CD8-positive, alpha-beta memory T cell (primary cell): ENCODE results near the gene SDK1. TPM values are rescaled to one million over a fixed set of nuclear protein-coding genes. Genes with fewer than 3 reads are reported as not detected.

Experiments
- CTCF ChIA-PET: fragments of 350-600 bp; sonication (Branson Sonifier 250); formaldehyde crosslinking; loops from one replicate; lab custom pipeline; 2021; ENCODE audit warnings: antibody characterized with exemption; lab: Charles Lee
- POLR2A ChIA-PET: fragments of 350-600 bp; sonication (Branson Sonifier 250); formaldehyde crosslinking; loops from one replicate; lab custom pipeline; 2021; ENCODE audit warnings: antibody characterized with exemption; lab: Charles Lee
- DNase-seq, 5 donors: peaks; one replicate each; pipeline versions ENCODE4 v3.0.0 to v3.0.0-alpha.2; 2020 to 2022; ENCODE audit warnings: mixed read lengths in 1 of 5
- H3K27ac ChIP-seq: one replicate; pipeline ENCODE4 v1.7.0; 2013; ENCODE audit warnings: low read depth, mild to moderate bottlenecking, low read length, moderate library complexity
- H3K27me3 ChIP-seq: 2 replicates; pipeline ENCODE4 v1.7.0; 2013; ENCODE audit warnings: low read length, mild to moderate bottlenecking; ENCODE audit not compliant: insufficient read depth, poor library complexity, severe bottlenecking
- H3K36me3 ChIP-seq: 2 replicates; pipeline ENCODE4 v1.7.0; 2013; ENCODE audit warnings: mild to moderate bottlenecking, low read length, moderate library complexity; ENCODE audit not compliant: insufficient read depth
- H3K4me1 ChIP-seq: 2 replicates; pipeline ENCODE4 v1.7.0; 2013; ENCODE audit warnings: mild to moderate bottlenecking, low read length, moderate library complexity; ENCODE audit not compliant: insufficient read depth
- H3K4me3 ChIP-seq: 2 replicates; pipeline ENCODE4 v1.7.0; 2013; ENCODE audit warnings: mild to moderate bottlenecking, low read length
- H3K9me3 ChIP-seq: 2 replicates; pipeline ENCODE4 v1.7.0; 2013; ENCODE audit warnings: mild to moderate bottlenecking, low read length
- H3K27ac Mint-ChIP-seq, 8 donors: one replicate each; pipeline ENCODE4 v1.8.0; 2020 to 2021; ENCODE audit warnings: mixed read lengths in 8 of 8, mild to moderate bottlenecking in 6 of 8, inconsistent platforms in 3 of 8, moderate library complexity in 3 of 8
- H3K27me3 Mint-ChIP-seq, 2 donors: one replicate each; pipeline ENCODE4 v1.8.0; 2020 to 2021; ENCODE audit warnings: mixed read lengths in 2 of 2, mild to moderate bottlenecking in 1 of 2, moderate library complexity in 1 of 2
- H3K36me3 Mint-ChIP-seq, 3 donors: one replicate each; pipeline ENCODE4 v1.8.0; 2020 to 2021; ENCODE audit warnings: mixed read lengths in 3 of 3, inconsistent platforms in 1 of 3, mild to moderate bottlenecking in 1 of 3
- H3K4me1 Mint-ChIP-seq, 3 donors: one replicate each; pipeline ENCODE4 v1.8.0; 2020 to 2021; ENCODE audit warnings: mixed read lengths in 3 of 3, inconsistent platforms in 1 of 3, mild to moderate bottlenecking in 1 of 3
- H3K4me3 Mint-ChIP-seq, 7 donors: one replicate each; pipeline ENCODE4 v1.8.0; 2020 to 2021; ENCODE audit warnings: mixed read lengths in 7 of 7, mild to moderate bottlenecking in 6 of 7, moderate library complexity in 4 of 7, inconsistent platforms in 2 of 7
- H3K9me3 Mint-ChIP-seq, 5 donors: one replicate each; pipeline ENCODE4 v1.8.0; 2020 to 2022; ENCODE audit warnings: mixed read lengths in 5 of 5, mild to moderate bottlenecking in 3 of 5, moderate library complexity in 2 of 5, inconsistent platforms in 1 of 5
- polyA plus RNA-seq: library from polyadenylated mRNA; unstranded; fragments of 300-500 nt; fragmentation: Illumina TruSeq; gene quantifications from one replicate; pipeline ENCODE4 v1.2.3, GENCODE V29; 2021
- total RNA-seq, 2 experiments: library from RNA; stranded (reverse); gene quantifications; one replicate each; pipeline ENCODE4 v1.2.3, GENCODE V29; 2021

The SDK1 gene
- total and polyA plus RNA-seq, 3 experiments from 2014 or later = 0.04 TPM; not detected in 1

- no peaks in the 10 kb centered on the region for H3K4me1 ChIP-seq
- H3K4me1 Mint-ChIP-seq = no peaks in the 10 kb centered on the region
- no peak overlapping the region for H3K27ac Mint-ChIP-seq
- H3K36me3 Mint-ChIP-seq = no peaks in the 10 kb centered on the region
- no peaks in the 10 kb centered on the region for H3K9me3 ChIP-seq
- no peaks in the 10 kb centered on the region for H3K36me3 ChIP-seq
- peaks cover 3 to 29% of the 10 kb centered on the region in 2 donors for H3K27me3 Mint-ChIP-seq
- POLR2A ChIA-PET = no interaction called here
- no peak overlapping the region for H3K4me3 Mint-ChIP-seq
- no peak overlapping the region for H3K4me3 ChIP-seq
- no peak for DNase-seq
- H3K27ac ChIP-seq = no peak overlapping the region
- no peaks in the 10 kb centered on the region for H3K27me3 ChIP-seq
- H3K9me3 Mint-ChIP-seq = peaks cover 0 to under 1% (median 0%) of the 10 kb centered on the region in 5 donors
- CTCF ChIA-PET = no interaction called here
Observed at GRCh38 chr7:3439333-3440030, 138.4 kb downstream of the SDK1 start.

DNA sequence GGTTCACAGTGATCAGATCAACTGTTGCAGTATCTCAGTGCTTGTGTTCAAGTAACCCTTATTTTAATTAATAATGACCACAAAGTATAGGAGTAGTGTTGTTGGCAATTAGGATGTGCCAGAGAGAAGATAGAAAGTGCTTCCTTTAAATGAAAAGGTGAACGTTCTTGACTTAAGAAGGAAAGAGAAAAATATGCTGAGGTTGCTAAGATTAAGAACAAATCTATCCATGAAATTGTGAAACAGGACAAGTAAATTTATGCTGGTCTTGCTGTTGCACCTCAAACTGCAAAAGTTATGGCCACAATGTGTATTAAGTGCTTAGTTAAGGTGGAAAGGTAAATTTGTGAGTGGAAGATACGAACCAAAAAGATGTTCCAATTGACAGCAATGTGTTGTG is 139.5 kb downstream of the SDK1 start:
- DNase-seq = no peak
- H3K27me3 Mint-ChIP-seq = peaks cover 2 to 32% of the 10 kb centered on the region in 2 donors
- ChIA-PET CTCF (no interaction called here), POLR2A (no interaction called here)
- H3K36me3 ChIP-seq = no peaks in the 10 kb centered on the region
- H3K4me1 Mint-ChIP-seq = no peaks in the 10 kb centered on the region
- H3K27ac Mint-ChIP-seq = no peak overlapping the region
- no peaks in the 10 kb centered on the region for H3K9me3 ChIP-seq
- peaks cover under 1 to 5% (median 2%) of the 10 kb centered on the region in 5 donors for H3K9me3 Mint-ChIP-seq
- no peak overlapping the region for H3K27ac ChIP-seq
- H3K4me1 ChIP-seq = no peaks in the 10 kb centered on the region
- H3K4me3 Mint-ChIP-seq = no peak overlapping the region
- peaks cover 0 to 1% (median under 1%) of the 10 kb centered on the region in 3 donors for H3K36me3 Mint-ChIP-seq
- H3K4me3 ChIP-seq = no peak overlapping the region
- no peaks in the 10 kb centered on the region for H3K27me3 ChIP-seq

DNA sequence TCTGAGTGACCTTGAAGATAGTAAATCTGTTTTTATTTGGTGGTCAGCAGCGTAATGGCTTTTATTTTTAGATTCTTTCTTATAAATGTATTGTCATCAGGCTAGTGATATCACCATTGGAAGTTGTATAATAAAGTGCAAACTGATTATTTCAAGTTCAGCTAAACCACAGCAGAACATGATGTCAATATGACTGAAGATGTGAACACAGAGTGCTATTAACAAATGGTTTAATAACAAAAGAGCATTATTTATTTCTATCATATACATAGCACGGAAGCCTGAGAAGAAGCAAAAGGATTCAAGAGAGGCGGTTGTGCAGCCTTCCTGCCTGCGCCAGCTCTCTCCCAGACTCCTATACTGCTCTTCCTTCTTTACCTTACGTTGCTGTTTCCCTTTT is 142.7 kb downstream of the SDK1 start:
- H3K27ac Mint-ChIP-seq = no peak overlapping the region
- peaks cover 0 to 8% (median 2%) of the 10 kb centered on the region in 3 donors for H3K36me3 Mint-ChIP-seq
- H3K4me3 Mint-ChIP-seq = no peak overlapping the region
- Histone ChIP-seq H3K27me3 (no peaks in the 10 kb centered on the region), H3K27ac (no peak overlapping the region), H3K9me3 (peaks cover 4% of the 10 kb centered on the region), H3K4me1 (no peaks in the 10 kb centered on the region), H3K4me3 (no peak overlapping the region), H3K36me3 (no peaks in the 10 kb centered on the region)
- H3K4me1 Mint-ChIP-seq = no peaks in the 10 kb centered on the region
- ChIA-PET CTCF (interaction anchor here (0.7 kb wide), 1 partner anchor 9 kb away, joined by 3 read pairs; no protein-coding TSS in a partner anchor), POLR2A (no interaction called here)
- no peak for DNase-seq
- peaks cover 10 to 17% (median 14%) of the 10 kb centered on the region in 5 donors for H3K9me3 Mint-ChIP-seq
- peaks cover 2 to 28% of the 10 kb centered on the region in 2 donors for H3K27me3 Mint-ChIP-seq

DNA sequence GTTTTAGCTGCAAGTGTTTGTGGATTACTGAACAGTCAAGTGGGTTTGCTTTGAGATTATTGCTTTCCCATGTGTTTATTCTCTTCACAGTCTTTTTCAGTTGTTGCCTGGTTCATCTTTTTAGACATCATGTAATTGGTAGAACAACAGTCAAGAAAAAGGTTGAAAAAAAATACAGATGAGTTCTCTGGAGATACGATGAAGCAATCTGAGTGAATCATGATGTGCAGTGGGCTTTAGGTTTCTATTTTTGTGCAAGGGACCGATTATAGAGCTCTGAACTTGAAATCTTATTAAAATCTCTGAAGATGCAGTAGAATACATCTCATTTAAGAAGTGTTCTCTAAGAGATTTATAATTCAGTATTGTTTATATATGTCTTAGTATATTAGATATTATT is 145.7 kb downstream of the SDK1 start:
- POLR2A ChIA-PET = no interaction called here
- Histone ChIP-seq H3K4me1 (no peaks in the 10 kb centered on the region), H3K9me3 (peaks cover 4% of the 10 kb centered on the region), H3K4me3 (no peak overlapping the region), H3K36me3 (no peaks in the 10 kb centered on the region), H3K27me3 (no peaks in the 10 kb centered on the region), H3K27ac (no peak overlapping the region)
- H3K36me3 Mint-ChIP-seq = peaks cover 0 to 8% (median 2%) of the 10 kb centered on the region in 3 donors
- H3K27ac Mint-ChIP-seq = no peak overlapping the region
- H3K4me3 Mint-ChIP-seq = no peak overlapping the region
- no peaks in the 10 kb centered on the region for H3K4me1 Mint-ChIP-seq
- CTCF ChIA-PET = no interaction called here
- H3K9me3 Mint-ChIP-seq = peaks cover 10 to 17% (median 14%) of the 10 kb centered on the region in 5 donors
- DNase-seq = no peak
- peaks cover 3 to 14% of the 10 kb centered on the region in 2 donors for H3K27me3 Mint-ChIP-seq

DNA sequence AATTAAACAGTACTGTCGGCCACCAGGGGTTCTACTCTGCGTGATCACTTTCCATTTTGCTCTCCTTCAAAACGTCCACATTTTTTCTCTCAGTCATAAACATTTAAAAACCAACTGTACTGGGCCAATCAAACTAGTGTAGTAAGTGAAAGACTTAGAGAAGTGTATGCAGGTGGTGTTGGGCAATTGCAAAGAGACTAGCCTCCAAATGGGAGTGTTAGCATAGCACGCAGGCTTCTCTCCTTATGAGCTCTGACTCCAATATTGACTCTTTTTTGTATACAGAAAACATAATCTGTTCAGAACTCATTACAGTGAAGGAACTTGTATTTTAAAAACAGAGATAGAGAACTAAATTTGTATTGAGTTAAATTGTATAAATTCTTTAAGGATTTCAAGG is 150.6 kb downstream of the SDK1 start:
- Mint-ChIP-seq H3K4me3 (no peak overlapping the region), H3K36me3 (no peaks in the 10 kb centered on the region), H3K4me1 (no peaks in the 10 kb centered on the region), H3K27ac (no peak overlapping the region), H3K9me3 (peaks cover 1 to 7% (median 5%) of the 10 kb centered on the region in 5 donors), H3K27me3 (peaks cover 8 to 16% of the 10 kb centered on the region in 2 donors)
- H3K27me3 ChIP-seq = no peaks in the 10 kb centered on the region
- H3K27ac ChIP-seq = no peak overlapping the region
- H3K36me3 ChIP-seq = no peaks in the 10 kb centered on the region
- POLR2A ChIA-PET = no interaction called here
- CTCF ChIA-PET = no interaction called here
- no peak overlapping the region for H3K4me3 ChIP-seq
- H3K9me3 ChIP-seq = no peaks in the 10 kb centered on the region
- no peak for DNase-seq
- H3K4me1 ChIP-seq = no peaks in the 10 kb centered on the region

DNA sequence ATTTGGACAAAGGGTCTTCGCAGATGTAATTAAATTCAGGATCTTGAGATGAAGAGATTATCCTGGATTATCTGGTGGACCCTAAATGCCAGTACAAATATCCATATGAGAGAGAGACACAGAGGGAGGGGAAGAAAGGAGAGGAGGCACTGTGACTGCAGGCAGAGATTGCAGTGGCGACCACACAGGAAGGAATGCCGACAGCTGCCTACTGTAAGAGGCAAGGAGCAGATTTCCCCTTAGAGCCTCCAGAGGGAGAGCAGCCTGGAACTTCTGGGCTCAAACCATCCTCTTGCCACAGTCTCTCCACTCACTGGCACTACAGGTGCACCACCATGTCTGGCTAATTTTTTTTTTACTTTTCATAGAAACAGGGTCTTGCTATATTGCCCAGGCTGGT is 152.3 kb downstream of the SDK1 start:
- Mint-ChIP-seq H3K4me3 (no peak overlapping the region), H3K4me1 (no peaks in the 10 kb centered on the region), H3K9me3 (peaks cover 0 to 6% (median 0%) of the 10 kb centered on the region in 5 donors), H3K27ac (peak overlapping the region in 1 of 8 donors; percentile 55), H3K27me3 (peaks cover 8 to 14% of the 10 kb centered on the region in 2 donors), H3K36me3 (no peaks in the 10 kb centered on the region)
- Histone ChIP-seq H3K4me3 (no peak overlapping the region), H3K36me3 (no peaks in the 10 kb centered on the region), H3K27ac (no peak overlapping the region), H3K27me3 (no peaks in the 10 kb centered on the region), H3K9me3 (no peaks in the 10 kb centered on the region), H3K4me1 (no peaks in the 10 kb centered on the region)
- POLR2A ChIA-PET = no interaction called here
- no peak for DNase-seq
- CTCF ChIA-PET = no interaction called here

GRCh38 chr7:3455806-3456595 is 154.9 kb downstream of the SDK1 start:
- Mint-ChIP-seq H3K36me3 (no peaks in the 10 kb centered on the region), H3K4me1 (peaks cover 0 to 4% (median 3%) of the 10 kb centered on the region in 3 donors), H3K9me3 (peaks cover 0 to 6% (median 0%) of the 10 kb centered on the region in 5 donors), H3K27me3 (peaks cover 8 to 18% of the 10 kb centered on the region in 2 donors), H3K27ac (no peak overlapping the region), H3K4me3 (no peak overlapping the region)
- CTCF ChIA-PET = no interaction called here
- Histone ChIP-seq H3K9me3 (no peaks in the 10 kb centered on the region), H3K27ac (no peak overlapping the region), H3K27me3 (no peaks in the 10 kb centered on the region), H3K36me3 (no peaks in the 10 kb centered on the region), H3K4me3 (no peak overlapping the region), H3K4me1 (peaks cover 11% of the 10 kb centered on the region)
- POLR2A ChIA-PET = no interaction called here
- DNase-seq = no peak

- Histone ChIP-seq H3K4me1 (peaks cover 33% of the 10 kb centered on the region), H3K36me3 (no peaks in the 10 kb centered on the region), H3K27me3 (no peaks in the 10 kb centered on the region), H3K9me3 (no peaks in the 10 kb centered on the region), H3K4me3 (no peak overlapping the region), H3K27ac (no peak overlapping the region)
- no peak overlapping the region for H3K27ac Mint-ChIP-seq
- H3K27me3 Mint-ChIP-seq = peaks cover under 1 to 4% of the 10 kb centered on the region in 2 donors
- DNase-seq = no peak
- POLR2A ChIA-PET = no interaction called here
- H3K4me1 Mint-ChIP-seq = peaks cover 24 to 25% (median 25%) of the 10 kb centered on the region in 3 donors
- no peak overlapping the region for H3K4me3 Mint-ChIP-seq
- CTCF ChIA-PET = no interaction called here
- H3K9me3 Mint-ChIP-seq = peaks cover 0 to 4% (median 0%) of the 10 kb centered on the region in 5 donors
- no peaks in the 10 kb centered on the region for H3K36me3 Mint-ChIP-seq
Observed at GRCh38 chr7:3459111-3459510, 158.1 kb downstream of the SDK1 start.
